Myocyte (in vitro differentiated cells): Measurements from ENCODE around the gene OPA1. TPM values are rescaled to one million over a fixed set of nuclear protein-coding genes. Genes with fewer than 3 reads are reported as not detected.
A peak's percentile ranks its signal among the peaks of the same experiment; 100 is the strongest.
"Not testable (repeated sequence)": the region's sequence is repeated elsewhere in the genome, so short reads cannot be mapped to it uniquely, and the experiment has no call there.

Experiments
- DNase-seq: peaks from one replicate; pipeline ENCODE4 v3.0.0-alpha.2; 2012; ENCODE audit warnings: low read depth
- total RNA-seq: library from RNA; depleted of rRNA; stranded (reverse); fragments of >200 nt; gene quantifications from 2 replicates; pipeline ENCODE4 v1.2.3, GENCODE V29; 2014

The OPA1 gene
- total RNA-seq, 1 donor from 2014 or later: 76.0 TPM

DNA sequence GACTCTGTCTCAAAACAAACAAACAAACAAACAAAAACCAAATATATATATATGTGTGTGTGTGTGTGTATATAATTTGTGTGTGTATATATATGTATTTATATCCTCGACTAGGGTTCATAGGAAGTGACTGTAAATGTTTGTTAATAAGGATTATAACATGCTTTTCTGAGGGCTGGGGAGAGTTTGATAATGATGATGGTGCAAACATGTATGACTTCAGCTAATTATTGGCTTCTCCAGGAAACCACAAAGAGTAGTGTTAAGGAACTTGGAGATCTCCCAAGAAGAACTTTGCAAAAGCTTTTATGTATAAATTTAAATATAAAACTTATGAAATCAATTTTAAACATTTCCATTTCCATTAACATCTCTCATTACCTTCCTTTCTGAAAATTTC, 3.9 kb upstream of the OPA1 start:
- no peak for DNase-seq

DNA sequence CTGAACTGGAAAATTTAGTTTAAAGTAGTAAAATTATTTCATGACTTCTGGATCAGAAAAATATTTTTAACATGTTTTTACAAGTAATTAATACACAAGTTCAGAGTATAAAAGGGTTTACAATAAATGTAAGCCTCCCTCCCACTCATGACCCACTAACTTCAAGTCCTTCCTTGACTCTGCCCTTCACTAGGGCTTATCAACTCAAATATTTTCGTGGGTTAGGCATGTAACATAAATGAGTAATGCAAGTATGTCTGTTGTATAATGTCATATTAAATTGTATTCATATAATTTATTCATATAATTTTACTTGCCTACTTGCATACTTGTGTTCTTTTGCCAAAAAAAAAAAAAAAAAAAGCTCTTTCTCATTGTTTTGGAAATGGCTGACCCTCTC, 3.4 kb upstream of the OPA1 start:
- no peak for DNase-seq

GRCh38 chr3:193590088-193590856, 2.7 kb upstream of the OPA1 start:
- no peak for DNase-seq

DNA sequence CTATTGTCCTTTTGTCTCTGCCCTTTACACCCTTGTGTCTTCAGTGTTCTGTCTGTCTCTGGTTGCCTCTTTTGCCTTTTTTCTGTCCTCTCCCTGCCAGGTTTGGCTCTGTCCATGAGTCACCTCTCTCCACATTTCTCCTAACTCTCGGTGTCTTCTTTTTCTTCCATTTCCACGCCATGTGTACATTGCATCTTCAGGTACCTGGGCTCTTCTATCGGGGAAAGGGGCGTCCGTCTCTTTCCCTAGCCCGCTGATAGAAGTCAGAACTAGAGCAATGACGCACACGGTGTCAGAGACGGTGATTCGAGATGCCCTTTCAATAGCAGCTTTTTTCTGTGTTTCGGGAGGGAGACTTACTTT, 641 bp downstream of the OPA1 start:
- DNase-seq: peak; percentile 30

DNA sequence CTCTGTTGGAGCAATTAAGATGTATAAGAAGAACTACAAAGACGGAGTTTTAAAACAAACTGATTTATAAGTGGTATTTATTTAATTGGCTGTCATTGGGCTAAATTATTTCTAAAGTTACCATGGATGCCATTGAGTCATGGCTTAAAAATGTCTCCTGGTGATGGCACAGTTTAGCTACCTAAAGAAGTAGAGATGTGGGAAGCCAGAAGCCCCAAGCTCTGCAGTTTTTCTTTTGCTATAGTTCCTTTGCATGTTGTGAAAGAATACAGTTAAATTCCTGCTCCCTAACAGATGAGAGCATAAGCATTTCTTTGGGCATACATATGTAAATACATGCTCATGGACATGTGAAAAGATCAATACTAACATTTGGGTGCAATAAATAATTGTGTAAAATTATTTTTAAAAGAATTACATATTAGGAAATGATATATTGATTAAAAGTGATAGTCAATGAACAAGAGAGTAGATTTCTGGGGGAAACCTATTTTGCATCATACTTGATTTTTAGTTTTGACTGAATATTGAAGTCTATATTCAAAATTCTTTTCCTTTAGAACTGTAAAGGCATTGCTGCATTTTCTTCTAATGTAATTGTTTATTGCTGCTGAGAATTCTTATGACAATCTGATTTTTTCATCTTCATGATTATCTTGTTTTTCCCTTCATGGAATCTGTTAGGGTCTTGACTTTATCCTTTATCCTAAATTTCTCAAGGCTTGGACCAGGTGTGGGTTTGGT, 2.1 kb downstream of the OPA1 start:
- no peak for DNase-seq

GRCh38 chr3:193595939-193596487, 3.0 kb downstream of the OPA1 start:
- DNase-seq: no peak

GRCh38 chr3:193598202-193598601, 5.2 kb downstream of the OPA1 start:
- DNase-seq: no peak

GRCh38 chr3:193599393-193599792, 6.4 kb downstream of the OPA1 start:
- DNase-seq: no peak

DNA sequence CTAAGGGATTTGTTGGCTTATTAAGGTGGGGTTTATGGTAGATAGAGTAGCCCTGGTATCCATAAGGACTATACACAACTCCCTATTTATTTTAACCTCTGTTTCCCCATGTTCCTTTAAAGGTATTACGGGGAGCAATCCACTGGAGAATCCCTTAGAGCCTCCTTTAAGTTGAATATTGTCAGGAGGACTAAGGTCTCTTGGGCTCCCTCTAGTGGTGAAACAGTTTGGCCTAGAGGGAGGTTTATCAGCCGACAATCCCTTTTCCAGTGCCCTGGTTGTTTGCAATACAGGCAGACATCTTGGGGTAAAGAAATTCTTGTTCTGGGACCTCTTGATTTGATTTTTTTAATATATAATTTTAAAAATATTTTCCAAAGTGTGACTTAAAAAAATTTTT, 12.9 kb downstream of the OPA1 start:
- peak; percentile 69 for DNase-seq

DNA sequence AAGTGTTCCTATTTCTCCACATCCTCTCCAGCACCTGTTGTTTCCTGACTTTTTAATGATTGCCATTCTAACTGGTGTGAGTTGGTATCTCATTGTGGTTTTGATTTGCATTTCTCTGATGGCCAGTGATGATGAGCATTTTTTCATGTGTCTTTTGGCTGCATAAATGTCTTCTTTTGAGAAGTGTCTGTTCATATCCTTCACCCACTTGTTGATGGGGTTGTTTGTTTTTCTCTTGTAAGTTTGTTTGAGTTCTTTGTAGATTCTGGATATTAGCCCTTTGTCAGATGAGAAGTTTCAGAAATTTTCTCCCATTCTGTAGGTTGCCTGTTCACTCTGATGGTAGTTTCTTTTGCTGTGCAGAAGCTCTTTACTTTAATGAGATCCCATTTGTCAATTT, 13.9 kb downstream of the OPA1 start:
- not testable (repeated sequence) for DNase-seq

- not testable (repeated sequence) for DNase-seq
These were observed 17.5 kb downstream of the OPA1 start for GRCh38 chr3:193610516-193610915.

GRCh38 chr3:193614430-193614829, 21.4 kb downstream of the OPA1 start:
- DNase-seq: no peak

DNA sequence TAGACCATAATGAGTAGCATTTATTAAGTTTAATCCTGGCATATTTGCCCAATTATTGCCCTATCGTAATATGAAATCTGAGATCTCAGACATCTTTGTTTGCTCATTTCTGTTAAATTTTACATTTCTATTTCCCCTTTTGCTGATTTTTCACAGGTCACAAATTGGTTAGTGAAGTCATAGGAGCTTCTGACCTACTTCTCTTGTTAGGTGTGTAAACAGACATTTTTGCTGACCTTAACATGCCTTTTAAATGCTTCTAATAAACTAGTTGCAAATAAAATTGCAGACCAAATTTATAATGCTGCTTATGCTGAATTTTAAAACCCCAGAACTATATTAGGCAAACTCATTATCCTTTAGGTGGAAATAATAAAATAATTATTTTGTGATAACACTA, 24.6 kb downstream of the OPA1 start:
- DNase-seq: no peak

GRCh38 chr3:193620057-193620456, 27.0 kb downstream of the OPA1 start:
- peak; percentile 12 for DNase-seq

GRCh38 chr3:193620650-193621049, 27.6 kb downstream of the OPA1 start:
- DNase-seq: peak; percentile 18

- DNase-seq: no peak
These were observed 28.1 kb downstream of the OPA1 start for GRCh38 chr3:193621127-193621526.

DNA sequence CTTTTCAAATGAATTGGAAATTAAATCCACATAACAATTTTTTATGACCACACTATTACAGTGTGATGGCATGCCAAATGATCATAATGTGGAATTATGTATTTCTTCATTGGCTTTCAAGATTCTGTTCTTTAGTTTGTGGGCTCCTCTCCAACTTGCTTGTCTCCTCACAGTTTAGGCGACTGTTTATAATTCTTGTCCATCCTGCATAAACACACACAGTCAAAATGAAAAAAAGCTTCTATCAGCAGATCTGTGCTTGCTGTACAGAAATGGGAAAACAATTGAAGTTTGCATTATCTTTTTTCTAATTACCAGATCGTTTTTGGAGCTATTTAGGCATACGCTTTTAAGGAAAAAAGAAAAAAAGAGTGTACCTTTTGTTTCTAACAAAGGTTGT, 37.0 kb downstream of the OPA1 start:
- DNase-seq: no peak

DNA sequence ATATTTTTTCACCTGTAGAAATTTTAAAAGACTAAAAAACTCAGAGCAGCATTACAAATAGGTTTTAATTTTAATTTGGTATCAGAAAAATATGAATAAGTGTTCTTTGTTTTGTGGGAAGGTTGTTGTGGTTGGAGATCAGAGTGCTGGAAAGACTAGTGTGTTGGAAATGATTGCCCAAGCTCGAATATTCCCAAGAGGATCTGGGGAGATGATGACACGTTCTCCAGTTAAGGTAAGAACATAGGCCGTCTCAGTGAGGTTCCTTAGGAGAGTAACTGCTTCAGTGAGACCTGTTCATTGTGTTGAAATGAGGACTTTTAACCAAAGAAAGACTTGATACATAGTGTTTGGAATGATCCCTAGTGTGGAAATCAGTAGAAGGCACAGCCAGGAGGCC, 44.8 kb downstream of the OPA1 start:
- no peak for DNase-seq

DNA sequence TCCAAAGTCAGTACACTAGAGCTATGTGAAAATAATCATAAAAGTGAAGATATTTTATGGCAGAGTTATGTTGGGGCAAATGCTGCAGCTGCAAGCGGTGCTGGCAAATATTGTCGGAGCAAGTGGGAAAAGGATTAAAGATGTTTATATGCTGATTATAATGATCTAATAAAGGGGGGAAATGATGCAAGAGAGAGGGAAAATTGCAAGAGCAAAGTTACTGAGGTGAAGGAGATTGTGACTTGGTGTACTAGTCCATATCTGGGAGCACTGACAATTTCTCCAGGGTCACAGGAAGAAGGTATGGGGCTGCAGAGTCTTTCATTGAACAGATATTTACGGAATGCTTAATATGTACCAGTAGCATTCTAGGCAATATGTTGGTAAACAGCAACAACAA, 45.8 kb downstream of the OPA1 start:
- no peak for DNase-seq

GRCh38 chr3:193640165-193640715, 47.2 kb downstream of the OPA1 start:
- DNase-seq: no peak

DNA sequence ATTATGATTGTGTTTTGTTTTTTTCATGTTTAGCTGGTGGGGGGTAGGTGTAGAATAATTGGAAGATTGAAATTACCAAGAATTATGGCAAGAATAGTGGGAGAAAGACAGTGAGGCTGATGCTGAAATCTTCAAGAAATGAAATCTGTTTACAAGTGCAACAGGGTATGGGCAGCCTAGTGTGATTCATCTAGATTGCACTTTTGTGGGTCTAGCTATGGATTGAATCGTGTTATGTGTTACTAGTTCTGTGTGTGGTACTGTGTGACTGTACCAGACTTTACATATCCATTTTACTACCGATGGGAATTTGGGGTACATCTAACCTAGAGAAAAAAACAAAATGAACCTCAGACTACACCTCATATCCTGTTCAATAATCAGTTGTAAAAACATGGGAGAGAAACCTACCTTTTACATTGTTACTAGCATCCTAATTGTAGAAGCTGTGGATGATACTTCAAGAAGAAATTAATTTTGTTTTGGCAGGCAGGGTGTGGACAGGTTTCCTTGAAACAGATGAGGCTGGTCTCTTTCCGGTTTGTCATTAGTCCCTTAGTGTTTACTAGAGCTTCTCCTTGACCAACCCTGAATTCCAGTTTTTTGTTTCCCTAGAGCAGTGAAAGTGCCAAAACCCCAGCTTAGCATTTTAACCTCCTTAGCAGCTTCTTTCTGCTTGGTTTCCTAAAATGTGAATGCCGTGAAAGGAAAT, 47.9 kb downstream of the OPA1 start:
- no peak for DNase-seq

DNA sequence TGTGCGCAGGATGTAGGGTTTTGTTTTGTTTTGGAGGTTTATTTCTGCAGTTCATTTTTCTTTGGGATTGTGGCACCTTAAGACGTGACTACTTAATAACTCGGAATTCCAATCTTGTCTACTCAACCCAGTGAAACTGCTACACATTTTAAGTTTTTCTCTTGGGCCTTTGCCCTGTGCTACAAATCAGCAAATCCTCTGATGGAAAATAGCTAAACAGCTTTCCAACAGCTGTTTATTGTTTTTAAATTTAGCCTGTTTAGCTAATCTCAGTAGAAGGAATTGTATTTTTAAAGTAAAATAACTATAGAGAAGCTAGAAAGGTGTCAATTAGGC, 48.4 kb downstream of the OPA1 start:
- no peak for DNase-seq
